Measurements from ENCODE around the gene KIR2DL4.
"Not testable (repeated sequence)": the region's sequence is repeated elsewhere in the genome, so short reads cannot be mapped to it uniquely, and the experiment has no call there.

Gene KIR2DL4

GRCh38 chr19:54837522-54837921 lies 34.1 kb downstream of the KIR2DL4 start:
- not testable (repeated sequence) for DNase-seq (ENCODE audit: low spot score); H3K4me3 ChIP-seq (ENCODE audit: low read length in 2 of 2); H3K79me1 ChIP-seq (ENCODE audit: low read depth, low read length); H3K18ac ChIP-seq (ENCODE audit: low read length); H4K91ac ChIP-seq (ENCODE audit: low read depth, low read length, poor library complexity); H2BK120ac ChIP-seq (ENCODE audit: low read depth, low read length); H3K23ac ChIP-seq (ENCODE audit: low read depth, low read length, poor library complexity); H4K8ac ChIP-seq (ENCODE audit: low read depth, low read length); H2BK15ac ChIP-seq (ENCODE audit: low read length); H2BK12ac ChIP-seq (ENCODE audit: low read length); H3K9ac ChIP-seq (ENCODE audit: low read depth, low read length, poor library complexity); H3K36me3 ChIP-seq (replicated peaks in 1 of 2; ENCODE audit: control insufficient read depth in 2 of 2, insufficient read depth in 2 of 2, low read length in 2 of 2); H3K4me1 ChIP-seq (ENCODE audit: control insufficient read depth in 2 of 2, insufficient read depth in 1 of 2, low read depth in 1 of 2, low read length in 2 of 2); H2BK5ac ChIP-seq (ENCODE audit: low read length); H2AK5ac ChIP-seq (ENCODE audit: low read depth, low read length); H3K27ac ChIP-seq (replicated peaks; ENCODE audit: low read length); H3K4ac ChIP-seq (ENCODE audit: low read length); H3K14ac ChIP-seq (ENCODE audit: low read length); H3K27me3 ChIP-seq (ENCODE audit: control insufficient read depth in 3 of 3, insufficient read depth in 3 of 3, low read depth in 1 of 3, low read length in 3 of 3); H2AFZ ChIP-seq (ENCODE audit: low read length); H3K4me2 ChIP-seq (ENCODE audit: insufficient read depth, low read length, poor library complexity, severe bottlenecking)
- WGBS, 2 donors (ENCODE audit: extremely low coverage in 2 of 2, insufficient read length in 2 of 2, insufficient replicate concordance in 1 of 2): no CpG with 5 or more reads among the region's 2 CpGs
- H3K9me3 ChIP-seq (replicated peaks in 1 of 2; ENCODE audit: control insufficient read depth in 2 of 2, insufficient read depth in 1 of 2, low read depth in 1 of 2, low read length in 2 of 2): peaks cover 0 to 14% of the 10 kb centered on the region in 2 donors

GRCh38 chr19:54843171-54843570 lies 39.8 kb downstream of the KIR2DL4 start:
- H3K4me1 ChIP-seq (ENCODE audit: control insufficient read depth in 2 of 2, insufficient read depth in 1 of 2, low read depth in 1 of 2, low read length in 2 of 2); H3K18ac ChIP-seq (ENCODE audit: low read length); H2AFZ ChIP-seq (ENCODE audit: low read length); H3K9ac ChIP-seq (ENCODE audit: low read depth, low read length, poor library complexity); H3K4ac ChIP-seq (ENCODE audit: low read length); H4K91ac ChIP-seq (ENCODE audit: low read depth, low read length, poor library complexity); H2AK5ac ChIP-seq (ENCODE audit: low read depth, low read length); H3K4me3 ChIP-seq (ENCODE audit: low read length in 2 of 2); H2BK120ac ChIP-seq (ENCODE audit: low read depth, low read length); H3K23ac ChIP-seq (ENCODE audit: low read depth, low read length, poor library complexity); H2BK12ac ChIP-seq (ENCODE audit: low read length); H3K79me1 ChIP-seq (ENCODE audit: low read depth, low read length); H3K27ac ChIP-seq (replicated peaks; ENCODE audit: low read length); H3K14ac ChIP-seq (ENCODE audit: low read length); H3K36me3 ChIP-seq (replicated peaks in 1 of 2; ENCODE audit: control insufficient read depth in 2 of 2, insufficient read depth in 2 of 2, low read length in 2 of 2); H4K8ac ChIP-seq (ENCODE audit: low read depth, low read length); DNase-seq (ENCODE audit: low spot score); H3K9me3 ChIP-seq (replicated peaks in 1 of 2; ENCODE audit: control insufficient read depth in 2 of 2, insufficient read depth in 1 of 2, low read depth in 1 of 2, low read length in 2 of 2); H2BK15ac ChIP-seq (ENCODE audit: low read length); H3K4me2 ChIP-seq (ENCODE audit: insufficient read depth, low read length, poor library complexity, severe bottlenecking); H2BK5ac ChIP-seq (ENCODE audit: low read length): not testable (repeated sequence)
- WGBS, 2 donors (ENCODE audit: extremely low coverage in 2 of 2, insufficient read length in 2 of 2, insufficient replicate concordance in 1 of 2): no CpG with 5 or more reads among the region's 8 CpGs
- H3K27me3 ChIP-seq (ENCODE audit: control insufficient read depth in 3 of 3, insufficient read depth in 3 of 3, low read depth in 1 of 3, low read length in 3 of 3): peaks cover 0 to 13% (median 0%) of the 10 kb centered on the region in 3 experiments

- not testable (repeated sequence) for H2AK5ac ChIP-seq (ENCODE audit: low read depth, low read length); H3K27me3 ChIP-seq (ENCODE audit: control insufficient read depth in 3 of 3, insufficient read depth in 3 of 3, low read depth in 1 of 3, low read length in 3 of 3); H3K4ac ChIP-seq (ENCODE audit: low read length); H3K4me2 ChIP-seq (ENCODE audit: insufficient read depth, low read length, poor library complexity, severe bottlenecking); H4K8ac ChIP-seq (ENCODE audit: low read depth, low read length); H3K9ac ChIP-seq (ENCODE audit: low read depth, low read length, poor library complexity); H3K4me3 ChIP-seq (ENCODE audit: low read length in 2 of 2); DNase-seq (ENCODE audit: low spot score); H3K36me3 ChIP-seq (replicated peaks in 1 of 2; ENCODE audit: control insufficient read depth in 2 of 2, insufficient read depth in 2 of 2, low read length in 2 of 2); H2BK12ac ChIP-seq (ENCODE audit: low read length); H2AFZ ChIP-seq (ENCODE audit: low read length); H3K27ac ChIP-seq (replicated peaks; ENCODE audit: low read length); H3K4me1 ChIP-seq (ENCODE audit: control insufficient read depth in 2 of 2, insufficient read depth in 1 of 2, low read depth in 1 of 2, low read length in 2 of 2); H3K14ac ChIP-seq (ENCODE audit: low read length); H3K18ac ChIP-seq (ENCODE audit: low read length); H2BK5ac ChIP-seq (ENCODE audit: low read length); H2BK120ac ChIP-seq (ENCODE audit: low read depth, low read length); H4K91ac ChIP-seq (ENCODE audit: low read depth, low read length, poor library complexity); H3K79me1 ChIP-seq (ENCODE audit: low read depth, low read length); H2BK15ac ChIP-seq (ENCODE audit: low read length); H3K9me3 ChIP-seq (replicated peaks in 1 of 2; ENCODE audit: control insufficient read depth in 2 of 2, insufficient read depth in 1 of 2, low read depth in 1 of 2, low read length in 2 of 2); H3K23ac ChIP-seq (ENCODE audit: low read depth, low read length, poor library complexity)
- WGBS, 2 donors (ENCODE audit: extremely low coverage in 2 of 2, insufficient read length in 2 of 2, insufficient replicate concordance in 1 of 2): no CpG with 5 or more reads among the region's 16 CpGs
Measured at GRCh38 chr19:54850061-54850640, 46.7 kb downstream of the KIR2DL4 start, which contains the start of gene KIR3DL2. Gene KIR3DL2, plus strand, starts transcription at chr19:54850443. Its CDS starts 33 bp downstream, at chr19:54850476.

- H3K18ac ChIP-seq (ENCODE audit: low read length): no peak overlapping the region
- no peaks in the 10 kb centered on the region for H3K79me1 ChIP-seq (ENCODE audit: low read depth, low read length)
- peaks cover 0 to 8% (median 0%) of the 10 kb centered on the region in 3 experiments for H3K27me3 ChIP-seq (ENCODE audit: control insufficient read depth in 3 of 3, insufficient read depth in 3 of 3, low read depth in 1 of 3, low read length in 3 of 3)
- H3K4me3 ChIP-seq (ENCODE audit: low read length in 2 of 2): no peak overlapping the region
- H3K9me3 ChIP-seq (replicated peaks in 1 of 2; ENCODE audit: control insufficient read depth in 2 of 2, insufficient read depth in 1 of 2, low read depth in 1 of 2, low read length in 2 of 2): peaks cover 0 to 10% of the 10 kb centered on the region in 2 donors
- no peak overlapping the region for H4K8ac ChIP-seq (ENCODE audit: low read depth, low read length)
- H3K14ac ChIP-seq (ENCODE audit: low read length): no peak overlapping the region
- H2AK5ac ChIP-seq (ENCODE audit: low read depth, low read length): no peak overlapping the region
- H2AFZ ChIP-seq (ENCODE audit: low read length): no peak overlapping the region
- WGBS, 2 donors (ENCODE audit: extremely low coverage in 2 of 2, insufficient read length in 2 of 2, insufficient replicate concordance in 1 of 2): no CpG with 5 or more reads among the region's 2 CpGs
- H4K91ac ChIP-seq (ENCODE audit: low read depth, low read length, poor library complexity): no peak overlapping the region
- no peak overlapping the region for H3K4me2 ChIP-seq (ENCODE audit: insufficient read depth, low read length, poor library complexity, severe bottlenecking)
- no peak overlapping the region for H2BK120ac ChIP-seq (ENCODE audit: low read depth, low read length)
- no peak overlapping the region for H3K9ac ChIP-seq (ENCODE audit: low read depth, low read length, poor library complexity)
- DNase-seq (ENCODE audit: low spot score): no peak
- no peak overlapping the region for H3K23ac ChIP-seq (ENCODE audit: low read depth, low read length, poor library complexity)
- H2BK5ac ChIP-seq (ENCODE audit: low read length): no peak overlapping the region
- no peak overlapping the region for H2BK12ac ChIP-seq (ENCODE audit: low read length)
- H3K36me3 ChIP-seq (replicated peaks in 1 of 2; ENCODE audit: control insufficient read depth in 2 of 2, insufficient read depth in 2 of 2, low read length in 2 of 2): no peaks in the 10 kb centered on the region
- no peak overlapping the region for H3K27ac ChIP-seq (replicated peaks; ENCODE audit: low read length)
- H3K4me1 ChIP-seq (ENCODE audit: control insufficient read depth in 2 of 2, insufficient read depth in 1 of 2, low read depth in 1 of 2, low read length in 2 of 2): no peaks in the 10 kb centered on the region
- H3K4ac ChIP-seq (ENCODE audit: low read length): no peak overlapping the region
- no peak overlapping the region for H2BK15ac ChIP-seq (ENCODE audit: low read length)
Measured at GRCh38 chr19:54850930-54851329, 47.5 kb downstream of the KIR2DL4 start.
